ENCODE results near the gene NANOS3.

Gene NANOS3

DNA sequence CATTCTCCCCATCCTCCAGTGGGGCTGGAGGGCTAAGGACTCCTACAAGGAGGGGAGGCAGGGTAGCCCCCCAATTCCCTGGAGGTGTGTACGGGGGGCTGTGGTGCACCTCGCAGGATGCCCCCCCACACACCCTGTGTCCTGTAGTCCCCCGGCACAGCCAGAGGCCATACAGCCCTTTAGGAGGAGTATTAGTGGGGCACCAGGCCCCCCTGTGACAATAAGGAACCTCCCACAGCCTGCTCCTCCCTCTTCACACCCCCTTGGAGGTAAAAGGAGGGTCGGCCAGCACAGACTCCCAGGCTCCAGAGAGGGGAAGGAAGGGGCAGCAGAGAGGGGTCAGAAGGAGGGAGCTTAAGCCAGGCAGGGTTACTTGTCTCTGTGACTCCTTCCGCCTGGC is at the start of gene NANOS3:
Gene NANOS3 (plus strand): TSS at position 301 of the 400 bp plus-strand sequence. CDS start 115 bp downstream, outside the sequence.
- no peak for DNase-seq

DNA sequence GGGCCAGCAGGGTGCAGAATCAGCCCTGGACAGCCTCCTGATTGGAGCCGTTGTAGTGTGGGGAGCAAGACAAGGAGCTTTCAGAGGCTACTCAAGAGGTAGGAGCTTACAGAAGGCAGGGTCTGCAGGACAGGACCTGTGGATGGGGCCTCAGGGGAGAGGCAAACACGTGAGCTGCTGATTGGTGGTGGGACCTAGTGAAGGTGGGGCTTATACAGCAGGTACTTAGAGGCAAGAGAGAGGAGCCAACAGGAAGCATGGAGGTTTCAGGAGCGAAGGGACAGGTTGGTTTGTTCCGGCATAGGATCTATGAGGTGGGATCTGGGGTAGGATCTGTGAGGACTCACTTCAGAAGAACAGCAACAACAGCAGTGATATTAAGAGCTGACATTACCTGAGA is 49.3 kb upstream of the NANOS3 start:
- no peak for DNase-seq

DNA sequence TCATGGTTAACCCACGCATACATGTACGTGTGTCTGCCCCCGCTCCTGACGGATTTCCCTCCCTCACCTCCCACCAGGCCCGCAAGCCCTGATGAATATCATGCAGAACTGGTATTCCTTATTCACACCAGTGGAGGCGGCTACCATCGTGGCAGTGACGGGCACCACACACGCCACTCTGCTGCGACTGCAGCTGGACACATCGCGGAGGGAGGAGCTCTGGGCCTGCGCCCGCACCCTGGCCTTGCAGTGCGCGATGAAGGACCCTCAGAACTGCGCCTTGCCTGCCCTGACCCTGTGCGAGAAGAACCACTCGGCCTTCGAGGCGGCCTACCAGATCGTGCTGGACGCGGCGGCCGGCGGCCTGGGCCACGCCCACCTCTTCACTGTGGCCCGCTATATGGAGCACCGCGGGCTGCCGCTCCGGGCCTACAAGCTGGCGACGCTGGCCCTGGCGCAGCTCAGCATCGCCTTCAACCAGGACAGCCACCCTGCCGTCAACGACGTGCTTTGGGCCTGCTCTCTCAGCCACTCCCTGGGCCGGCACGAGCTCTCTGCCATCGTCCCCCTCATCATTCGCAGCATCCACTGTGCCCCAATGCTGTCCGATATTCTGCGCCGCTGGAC is 46.7 kb upstream of the NANOS3 start:
- no peak for DNase-seq

DNA sequence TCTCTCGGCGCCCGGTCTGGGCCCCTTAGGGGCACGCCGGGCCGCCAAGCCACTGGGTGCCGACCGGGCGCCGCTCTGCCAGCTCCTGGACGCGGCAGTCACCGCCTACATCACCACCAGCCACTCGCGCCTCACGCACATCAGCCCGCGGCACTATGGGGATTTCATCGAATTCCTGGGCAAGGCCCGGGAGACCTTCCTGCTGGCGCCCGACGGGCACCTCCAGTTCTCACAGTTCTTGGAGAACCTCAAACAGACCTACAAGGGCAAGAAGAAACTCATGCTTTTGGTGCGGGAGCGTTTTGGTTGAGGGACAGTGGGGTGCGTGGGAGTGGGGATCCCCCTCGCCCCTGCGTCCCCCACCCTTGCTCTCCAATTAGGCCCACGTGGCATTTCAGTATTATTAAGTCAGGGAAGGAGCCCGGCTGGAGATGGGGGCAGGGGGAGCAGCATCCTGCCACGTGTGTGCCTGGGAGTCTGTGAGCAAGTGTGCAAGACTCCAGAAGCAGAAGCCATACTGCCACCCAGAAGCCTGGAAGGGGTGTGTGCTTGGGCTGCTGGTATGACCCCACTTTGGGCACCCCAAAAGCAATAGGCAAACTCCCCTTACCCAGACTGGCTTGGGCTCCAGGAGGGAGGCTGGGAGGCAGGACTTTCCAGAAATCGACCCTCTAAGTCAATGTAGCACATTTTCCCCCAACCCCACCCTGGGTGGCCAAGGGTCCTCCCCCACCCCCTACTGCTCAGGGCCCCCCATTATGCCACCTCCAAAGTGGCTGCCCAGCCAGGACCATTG is 46.0 kb upstream of the NANOS3 start:
- no peak for DNase-seq

DNA sequence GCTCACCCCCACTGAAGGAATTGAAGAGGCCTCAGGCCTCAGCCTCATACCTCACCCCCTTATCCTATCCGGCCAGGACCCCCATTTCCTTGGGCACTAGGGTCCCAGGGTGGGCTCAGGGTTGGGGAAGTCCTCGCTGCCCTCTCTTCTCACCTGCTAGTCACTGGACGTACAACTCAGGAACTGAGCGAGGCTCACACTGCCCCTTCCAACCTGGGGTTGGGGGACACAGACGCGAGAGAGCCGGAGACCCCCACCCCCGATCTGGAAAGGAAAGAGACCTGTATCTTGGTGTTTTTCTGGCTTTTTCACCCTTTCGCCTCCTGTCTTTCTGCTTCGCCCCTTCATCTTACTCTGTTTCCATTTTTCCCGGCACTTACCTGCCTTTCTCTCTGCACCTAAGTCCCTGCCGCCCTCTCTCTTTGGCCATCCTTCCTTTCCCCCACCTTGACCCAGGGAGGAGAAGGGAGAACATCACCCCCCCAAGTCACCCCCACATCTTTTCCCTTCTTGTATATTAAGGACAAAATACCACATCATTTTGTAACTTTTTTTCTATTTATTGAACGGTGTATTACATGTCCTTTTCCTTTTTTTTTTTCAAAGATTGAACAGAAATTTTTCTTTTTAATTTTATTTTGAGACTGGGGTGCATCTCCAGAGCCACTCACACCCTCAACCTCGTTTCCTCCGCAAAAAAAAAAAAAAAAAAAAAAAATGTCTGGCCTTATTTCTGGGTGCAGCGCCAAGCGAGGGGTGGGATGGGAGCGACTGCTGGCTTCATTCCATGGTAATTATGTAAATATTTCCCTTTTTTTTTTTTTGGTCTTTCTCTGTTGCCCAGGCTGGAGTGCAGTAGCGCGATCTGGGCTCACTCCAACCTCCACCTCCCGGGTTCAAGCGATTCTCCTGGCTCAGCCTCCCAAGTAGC is 45.1 kb upstream of the NANOS3 start:
- no peak for DNase-seq

DNA sequence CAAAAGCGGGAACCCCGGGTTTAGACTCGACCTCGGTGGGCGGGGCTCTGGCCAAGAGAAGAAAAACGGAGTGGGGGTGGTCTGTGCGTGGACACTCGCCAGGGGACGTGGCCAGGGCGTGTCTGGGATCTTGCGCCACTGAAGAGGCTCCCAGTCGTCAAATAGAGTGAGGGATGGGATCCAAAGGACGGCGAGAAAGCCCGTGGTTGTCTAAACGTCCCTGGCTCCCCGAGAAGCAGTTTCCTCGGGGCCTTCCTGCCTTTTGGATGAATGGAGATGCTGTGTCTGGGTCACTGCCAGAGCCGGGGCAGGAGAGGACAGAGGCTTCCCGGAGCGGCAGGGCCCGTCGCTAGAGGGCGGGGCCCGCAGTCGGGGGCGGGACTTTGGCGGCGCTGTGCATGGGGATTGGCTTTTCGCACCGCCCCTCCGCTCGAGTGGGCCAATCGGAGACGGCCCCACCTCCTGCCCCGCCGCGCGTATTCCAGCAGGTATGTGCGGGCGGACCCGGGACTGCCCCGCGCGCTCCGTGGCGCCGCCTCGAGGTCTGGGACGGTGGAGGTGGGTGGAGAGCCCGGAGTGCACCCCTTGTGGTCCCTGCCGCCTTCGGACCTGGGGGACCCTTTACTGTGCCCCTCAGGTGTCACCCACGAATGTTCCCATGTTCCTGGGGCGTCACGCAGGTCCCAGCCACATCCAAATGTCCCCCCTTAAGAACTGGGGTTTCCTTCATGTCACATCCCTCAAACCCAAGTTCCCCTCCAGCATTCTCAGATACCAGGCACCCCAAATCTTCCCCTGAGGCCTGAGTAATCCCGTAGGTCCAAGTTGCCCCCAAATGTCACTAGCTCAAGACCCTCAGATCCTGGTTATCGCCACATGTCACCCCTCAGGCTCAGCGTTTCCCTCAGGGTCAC is 43.3 kb upstream of the NANOS3 start:
- peak; percentile 75 to 96 for DNase-seq

DNA sequence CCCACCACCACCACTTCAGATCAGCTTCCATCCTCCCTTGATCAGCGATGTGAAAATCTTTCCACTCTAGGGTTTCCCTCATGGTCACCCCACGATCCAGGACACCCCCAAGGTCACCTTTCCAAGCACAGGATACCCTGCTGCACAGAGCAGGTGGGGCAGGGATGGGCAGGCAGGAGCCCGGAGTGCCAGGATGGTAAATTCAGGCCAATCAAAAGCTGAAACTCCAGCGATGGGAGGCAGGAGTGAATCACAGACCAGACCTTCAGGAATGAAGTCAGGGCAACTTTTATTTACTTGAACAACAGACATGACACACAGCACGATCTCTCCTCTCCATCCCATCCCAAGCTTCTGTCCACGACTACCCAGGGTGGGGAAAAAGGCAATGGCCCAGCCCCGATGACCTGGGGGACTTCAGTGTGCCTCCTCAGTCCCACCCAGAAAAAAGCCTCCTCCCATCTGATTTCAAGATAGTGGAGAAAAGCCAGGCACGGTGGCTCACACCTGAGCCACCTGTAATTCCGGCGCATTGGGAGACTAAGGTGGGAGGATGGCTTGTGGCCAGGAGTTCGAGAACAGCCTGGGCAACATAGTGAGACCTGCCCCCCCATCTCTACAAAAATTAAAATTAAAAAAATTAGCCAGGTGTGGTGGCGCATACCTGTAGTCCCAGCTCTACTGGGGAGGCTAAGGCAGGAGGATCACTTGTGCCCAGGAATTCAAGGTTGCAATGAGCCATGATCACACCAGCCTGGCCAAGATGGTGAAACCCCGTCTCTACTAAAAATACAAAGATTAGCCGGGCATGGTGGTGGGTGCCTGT is 42.5 kb upstream of the NANOS3 start:
- no peak for DNase-seq

DNA sequence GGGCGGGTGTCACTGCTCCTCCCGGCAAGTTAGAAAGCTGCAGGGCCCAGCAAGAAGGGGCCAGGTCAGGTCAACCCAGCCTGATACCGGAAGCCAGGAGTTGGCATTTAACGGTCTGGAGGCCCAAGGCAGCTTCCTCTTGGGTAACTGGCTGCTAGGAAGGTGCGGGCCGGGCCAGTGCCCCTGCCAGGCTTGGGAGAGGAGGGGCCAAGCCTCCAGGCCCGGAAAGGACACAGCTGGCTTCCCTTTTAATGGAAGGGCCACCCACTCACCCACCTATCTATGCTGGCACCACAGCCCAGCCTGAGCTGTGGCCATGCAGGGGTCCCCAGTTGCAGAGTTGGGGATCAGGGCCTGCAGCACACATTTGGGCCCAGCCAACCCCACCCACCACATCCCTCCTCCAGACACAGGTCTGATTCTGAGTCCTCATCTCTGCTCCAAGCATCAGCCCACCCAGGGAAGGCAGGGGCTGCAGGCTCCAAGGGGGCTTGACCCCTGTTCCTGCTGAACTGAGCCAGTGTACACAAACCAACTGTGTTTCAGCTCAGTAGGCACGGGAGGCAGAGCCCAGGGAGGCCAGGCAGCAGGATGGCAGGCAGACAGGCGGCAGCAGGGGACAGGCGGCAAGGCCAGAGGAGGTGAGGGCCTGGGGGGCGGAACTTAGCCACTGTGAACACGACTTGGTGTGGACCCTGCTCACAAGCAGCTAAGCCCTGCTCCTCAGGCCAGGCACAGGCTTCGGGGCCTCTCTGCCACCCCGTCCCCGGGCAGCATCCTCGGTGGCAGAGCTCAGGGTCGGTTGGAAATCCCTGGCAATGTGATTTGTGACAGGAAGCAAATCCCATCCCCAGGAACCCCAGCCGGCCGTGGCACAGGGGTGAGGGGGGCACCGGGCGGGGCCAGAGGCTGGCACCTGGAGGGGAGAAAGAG is 40.9 kb upstream of the NANOS3 start:
- no peak for DNase-seq

DNA sequence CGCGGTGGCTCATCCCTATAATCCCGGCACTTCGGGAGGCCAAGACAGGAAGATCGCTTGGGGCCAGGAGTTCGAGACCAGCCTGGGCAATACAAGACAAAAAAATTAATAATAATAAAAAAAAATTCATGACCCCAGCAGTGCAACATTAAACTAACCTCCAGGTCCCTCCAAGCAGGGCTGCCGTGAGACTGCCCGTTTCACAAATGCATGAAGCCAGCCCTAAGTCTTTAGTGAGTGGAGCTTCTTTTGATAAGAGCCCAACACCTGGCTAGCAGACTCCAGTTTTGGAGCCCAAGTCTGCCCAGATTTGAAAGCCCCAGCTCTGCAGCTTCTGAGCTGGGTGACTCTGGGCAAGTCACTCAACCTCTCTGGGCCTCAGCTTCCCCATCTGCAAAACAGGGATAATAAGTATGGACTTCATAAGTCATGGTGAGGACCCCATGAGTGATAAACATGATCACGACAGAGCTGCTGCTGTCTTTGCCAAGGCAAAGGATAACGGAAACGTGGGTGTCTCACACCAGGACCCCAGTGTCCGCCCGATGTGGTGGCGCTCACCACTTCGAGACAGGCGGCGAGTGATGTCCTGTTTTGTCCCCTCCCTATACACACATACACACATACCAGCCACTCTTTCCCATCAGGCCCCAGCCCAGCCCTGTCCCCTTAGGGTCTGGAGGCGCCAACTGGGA is 38.4 kb upstream of the NANOS3 start:
- no peak for DNase-seq

DNA sequence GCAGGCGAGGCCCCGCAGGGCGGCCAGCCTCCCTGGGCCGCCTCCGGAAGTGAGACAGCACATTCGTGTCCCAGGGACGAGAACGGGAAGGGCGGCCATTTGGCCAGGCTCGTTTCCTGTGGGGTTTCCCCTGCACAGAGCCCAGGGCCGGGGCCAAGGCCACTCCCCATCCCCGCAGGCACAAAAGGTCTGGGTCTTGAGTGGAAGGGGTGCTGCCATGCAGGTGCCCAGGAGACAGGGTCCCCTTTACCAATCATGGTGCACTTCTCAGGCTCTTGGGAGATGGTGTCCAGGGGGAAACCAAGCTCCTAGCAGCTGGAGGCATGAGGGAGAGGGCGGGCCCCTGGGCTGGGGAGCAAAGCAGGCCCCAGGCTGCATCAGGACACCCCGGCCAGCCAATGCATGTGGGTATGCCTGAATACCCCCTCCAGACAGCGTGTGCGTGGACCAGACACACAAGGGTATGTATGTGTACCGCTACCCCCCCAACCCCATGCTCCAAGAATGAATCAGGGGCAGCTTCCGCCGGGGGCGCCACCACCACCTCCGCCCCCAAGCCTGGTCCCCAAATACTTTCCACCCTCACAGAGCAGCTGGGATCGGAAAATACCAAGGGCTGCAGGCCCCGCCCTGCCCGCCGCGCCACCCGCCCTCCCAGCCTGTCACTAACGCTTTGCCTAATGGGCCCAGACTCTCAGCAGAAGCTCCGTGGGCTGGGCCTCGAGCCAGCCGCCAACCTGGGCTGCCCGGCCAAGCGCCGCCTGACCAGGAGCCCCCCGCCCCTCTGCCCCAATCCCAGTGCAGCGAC is 37.6 kb upstream of the NANOS3 start:
- no peak for DNase-seq

DNA sequence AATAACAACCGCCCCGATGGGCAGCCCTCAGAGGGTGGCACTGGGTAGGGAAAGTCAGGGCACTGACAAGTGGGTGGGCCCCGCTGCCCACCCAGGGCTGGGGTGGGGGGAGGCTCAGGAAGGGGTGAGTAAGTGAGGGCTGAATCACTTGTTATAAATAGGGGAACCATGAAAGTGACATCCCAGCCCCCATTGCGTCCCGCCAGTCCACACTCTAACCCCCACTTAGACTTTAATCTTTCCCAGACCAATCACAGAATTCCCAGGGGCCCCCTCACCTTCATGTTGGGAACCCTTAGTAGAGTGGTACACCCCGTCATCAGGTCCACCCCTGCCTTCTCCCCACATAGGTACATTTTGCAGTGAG is 37.0 kb upstream of the NANOS3 start:
- no peak for DNase-seq

DNA sequence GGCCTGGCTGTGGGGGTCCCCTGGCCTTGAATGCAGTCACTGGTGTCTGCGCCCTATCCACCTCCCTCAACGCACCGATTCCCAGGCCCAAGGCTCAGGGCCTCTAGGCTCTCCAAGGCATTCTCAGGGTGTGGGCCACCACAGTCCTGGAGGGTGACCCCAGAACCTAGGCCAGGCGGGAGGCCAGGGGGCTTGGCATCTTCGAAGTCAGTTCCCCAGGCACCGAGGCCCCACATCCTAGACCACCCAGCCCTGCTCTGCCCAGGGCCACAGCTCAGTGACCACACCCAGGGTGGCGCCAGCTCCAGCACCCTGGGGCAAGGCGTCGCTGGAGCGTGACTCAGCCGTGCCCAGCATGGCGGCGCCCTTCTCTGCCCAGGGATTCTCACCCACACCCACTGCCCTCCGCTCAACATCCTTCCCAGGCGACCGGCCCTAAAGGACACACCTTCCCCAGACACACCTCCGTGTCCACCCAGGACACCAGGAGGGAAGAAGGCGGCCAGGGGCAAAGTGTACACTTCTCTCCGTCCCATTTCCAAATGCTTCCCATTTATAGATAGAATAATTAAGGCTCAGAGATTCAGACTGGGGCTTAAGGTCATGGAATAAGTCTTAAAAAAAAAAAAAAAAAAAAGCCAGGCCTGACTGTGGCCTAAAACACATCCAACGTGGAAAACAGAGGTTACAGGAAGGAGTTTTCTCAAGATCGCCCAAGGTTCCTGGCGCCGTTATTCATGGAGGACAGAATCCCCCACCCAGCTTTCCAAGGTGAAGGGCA is 36.4 kb upstream of the NANOS3 start:
- DNase-seq, result no peak

DNA sequence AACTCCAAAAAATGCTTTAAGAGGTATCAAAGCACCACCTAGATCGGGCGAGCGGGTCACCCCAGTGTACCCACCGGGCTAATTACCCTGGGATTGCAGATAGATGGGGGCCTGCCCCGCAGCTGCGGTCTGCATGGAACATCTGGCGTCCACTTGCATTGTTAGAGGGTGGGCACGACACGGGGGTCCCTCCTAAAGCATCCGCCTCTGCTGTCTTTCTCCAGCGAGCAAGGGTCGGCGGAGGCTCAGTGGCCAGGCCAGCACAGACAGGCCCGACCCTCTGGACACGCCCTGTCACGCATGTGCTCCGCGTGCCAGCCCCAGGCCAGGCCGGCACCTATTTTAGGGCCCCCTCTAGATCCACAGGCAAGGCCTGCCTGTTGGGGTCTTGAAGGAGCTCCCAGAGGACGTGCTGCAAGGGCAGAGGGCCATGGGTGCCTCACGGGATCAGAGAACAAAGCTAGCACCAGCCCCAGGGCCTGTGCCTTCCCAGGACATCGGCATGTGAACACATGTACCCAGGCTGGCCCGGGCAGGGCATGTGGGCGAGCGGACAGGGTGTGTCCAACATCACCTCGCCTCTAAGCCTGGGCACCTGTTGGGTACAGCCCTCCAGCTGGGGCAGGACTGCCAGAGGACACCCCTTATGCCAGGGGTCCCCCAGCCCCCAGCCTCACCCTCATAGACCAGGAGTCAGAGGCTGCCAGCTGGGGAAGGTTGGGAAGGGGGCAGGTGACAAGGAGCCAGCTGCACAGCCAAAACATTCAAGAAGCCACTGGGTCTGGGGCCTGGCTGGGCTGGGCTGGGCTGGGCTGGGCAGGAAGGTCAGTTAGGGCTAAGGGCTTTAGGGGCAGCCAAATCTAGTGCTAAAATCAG is 35.6 kb upstream of the NANOS3 start:
- no peak for DNase-seq

DNA sequence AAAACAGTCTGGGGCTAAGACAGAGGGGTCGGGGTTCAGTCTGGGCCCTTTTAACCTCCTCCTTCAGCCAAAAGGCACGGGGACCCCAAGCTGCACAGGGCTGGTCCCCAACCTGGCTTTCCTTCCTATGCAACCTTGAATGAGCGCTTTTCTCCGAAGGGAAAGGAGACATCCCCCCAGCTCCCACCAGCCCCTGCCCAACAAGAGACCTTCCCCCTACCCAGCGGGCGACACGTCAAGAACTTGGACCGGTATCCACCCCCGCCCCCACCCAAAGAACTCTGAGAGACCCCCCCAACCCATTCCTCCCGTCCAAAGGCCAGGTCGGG is 35.0 kb upstream of the NANOS3 start:
- no peak for DNase-seq

DNA sequence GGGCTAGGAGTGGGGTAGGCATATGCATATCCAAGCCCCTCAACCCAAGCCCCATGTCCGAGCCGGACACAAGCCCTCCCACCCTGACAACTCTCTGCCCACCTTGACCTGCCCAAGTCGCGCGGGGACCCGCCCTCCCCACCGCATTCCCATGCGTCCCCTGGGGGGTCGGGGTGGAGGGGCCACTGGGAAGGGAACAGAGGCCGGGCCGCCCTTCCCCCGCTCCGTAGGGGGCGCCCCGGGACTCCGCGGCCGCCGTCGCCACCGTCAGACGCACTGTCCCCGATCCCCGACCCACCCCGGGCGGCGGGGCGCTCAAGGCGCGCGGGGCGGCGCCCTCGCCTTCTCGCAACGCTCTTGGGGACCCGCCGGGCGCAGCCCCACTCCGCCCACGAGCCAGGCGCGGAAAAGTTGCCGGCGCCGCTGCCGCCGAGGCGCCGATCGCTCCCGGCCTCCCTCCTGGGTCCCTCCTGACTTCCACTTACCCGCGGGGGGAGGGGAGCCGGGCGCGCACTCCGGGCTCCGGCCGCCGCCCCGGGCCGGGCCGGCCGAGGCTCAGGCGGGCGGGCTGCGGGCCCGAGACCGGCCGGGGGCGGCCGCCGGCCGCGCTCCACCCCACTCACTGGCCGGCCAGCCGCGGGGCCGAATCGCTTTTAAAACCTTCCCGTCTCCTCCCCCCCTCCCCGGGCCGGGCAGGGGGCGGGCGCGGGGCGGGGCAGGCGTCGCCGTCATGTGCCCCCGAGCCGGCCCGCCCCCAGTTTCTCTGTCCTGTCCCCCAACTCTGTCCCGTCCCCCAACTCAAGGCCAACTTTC is 34.4 kb upstream of the NANOS3 start:
- DNase-seq, result peak; percentile 33 to 63
